D721Med (cell line): ENCODE results near the gene RPS15.

Experiments used
- DNase-seq: peaks from one replicate; pipeline ENCODE4 v3.0.0; 2011; ENCODE audit warnings: low spot score; ENCODE audit not compliant: insufficient read length
- FAIRE-seq: peaks from 2 replicates; lab custom pipeline; 2011; peaks lifted over from hg19 to GRCh38; lab: Jason Lieb, UNC
- CTCF ChIP-seq: IDR thresholded peaks from 2 replicates; pipeline ENCODE4 v1.5.1; 2012; ENCODE audit warnings: mild to moderate bottlenecking, control low read depth; ENCODE audit not compliant: insufficient read depth; ENCODE audit errors: missing control alignments

RPS15 gene

GRCh38 chr19:1438035-1438932 is at the start of gene RPS15:
Gene RPS15, plus strand, starts transcription at chr19:1438396. Its CDS starts 30 bp downstream, at chr19:1438426.
- no peak for FAIRE-seq
- peak; percentile 95 for TF ChIP-seq CTCF
- DNase-seq: peak; percentile 98

- no peak for DNase-seq
- no peak for TF ChIP-seq CTCF
- no peak for FAIRE-seq
These were observed 49.6 kb upstream of the RPS15 start for GRCh38 chr19:1388637-1389026.

GRCh38 chr19:1389033-1389940 is 48.9 kb upstream of the RPS15 start:
- FAIRE-seq (no peak), DNase-seq (no peak)
- TF ChIP-seq CTCF: no peak

GRCh38 chr19:1390890-1391423 is 47.2 kb upstream of the RPS15 start:
- no peak for TF ChIP-seq CTCF
- no peak for DNase-seq

GRCh38 chr19:1392407-1392806 is 45.8 kb upstream of the RPS15 start:
- TF ChIP-seq CTCF: no peak
- FAIRE-seq (no peak), DNase-seq (no peak)

More at GRCh38 chr19:1390890-1391423, 47.2 kb upstream of the RPS15 start:
- no peak for FAIRE-seq

GRCh38 chr19:1392939-1393530 is 45.2 kb upstream of the RPS15 start:
- no peak for FAIRE-seq
- no peak for DNase-seq
- no peak for TF ChIP-seq CTCF
